WERI-Rb-1 (cell line): ENCODE results near the gene BUD31.
A peak's percentile ranks its signal among the peaks of the same experiment; 100 is the strongest.

Experiments
- DNase-seq: peaks from one replicate; pipeline ENCODE4 v3.0.0-alpha.2; 2020
- H3K27ac ChIP-seq: fragments of 250-450 bp; sonication (Bioruptor Pico); 2 replicates; pipeline ENCODE4 v1.5.1; 2020; ENCODE audit warnings: mild to moderate bottlenecking, moderate library complexity
- H3K27me3 ChIP-seq: fragments of 250-450 bp; sonication (Bioruptor Pico); 2 replicates; pipeline ENCODE4 v1.5.1; 2021; ENCODE audit warnings: mild to moderate bottlenecking, low read depth, moderate library complexity; ENCODE audit not compliant: insufficient read depth, severe bottlenecking
- H3K36me3 ChIP-seq: fragments of 250-450 bp; sonication (Bioruptor Pico); 2 replicates; pipeline ENCODE4 v1.5.1; 2020; ENCODE audit warnings: mild to moderate bottlenecking, moderate library complexity
- H3K4me3 ChIP-seq: 2 replicates; pipeline ENCODE4 v1.5.1; 2011; ENCODE audit warnings: low read depth, mild to moderate bottlenecking, control low read depth, low read length
- H3K9me3 ChIP-seq: fragments of 250-450 bp; sonication (Bioruptor Pico); 2 replicates; pipeline ENCODE4 v1.5.1; 2021; ENCODE audit warnings: mild to moderate bottlenecking, moderate library complexity; ENCODE audit not compliant: severe bottlenecking
- CTCF ChIP-seq: IDR thresholded peaks from 2 replicates; pipeline ENCODE4 v1.5.1; 2011; ENCODE audit warnings: low read depth, mild to moderate bottlenecking, control low read depth, inconsistent platforms, low read length

Gene BUD31

GRCh38 chr7:99390941-99391602 lies 17.7 kb upstream of the BUD31 start:
- no peak for DNase-seq
- H3K9me3 ChIP-seq: no peaks in the 10 kb centered on the region
- no peaks in the 10 kb centered on the region for H3K27me3 ChIP-seq
- H3K4me3 ChIP-seq: no peak overlapping the region
- TF ChIP-seq CTCF: no peak
- H3K27ac ChIP-seq: no peak overlapping the region
- H3K36me3 ChIP-seq: peaks cover 24% of the 10 kb centered on the region

GRCh38 chr7:99392046-99392445 lies 16.7 kb upstream of the BUD31 start:
- Histone ChIP-seq H3K27ac (no peak overlapping the region; the same call in 1 of the 2 replicates), H3K4me3 (peak overlapping the region; percentile 67), H3K9me3 (no peaks in the 10 kb centered on the region), H3K27me3 (no peaks in the 10 kb centered on the region), H3K36me3 (peaks cover 25% of the 10 kb centered on the region)
- TF ChIP-seq CTCF: no peak
- no peak for DNase-seq

GRCh38 chr7:99392659-99393354 lies 16.0 kb upstream of the BUD31 start:
- DNase-seq: peak; percentile 93
- Histone ChIP-seq H3K36me3 (peaks cover 33% of the 10 kb centered on the region), H3K27me3 (no peaks in the 10 kb centered on the region), H3K9me3 (no peaks in the 10 kb centered on the region), H3K4me3 (peak overlapping the region; percentile 67), H3K27ac (peak overlapping the region; percentile 78)
- no peak for TF ChIP-seq CTCF

GRCh38 chr7:99393355-99394187 lies 15.2 kb upstream of the BUD31 start:
- DNase-seq: peak; percentile 87
- peak overlapping the region; percentile 78 for H3K27ac ChIP-seq
- TF ChIP-seq CTCF: no peak
- H3K4me3 ChIP-seq: peak overlapping the region; percentile 67
- no peaks in the 10 kb centered on the region for H3K9me3 ChIP-seq
- peaks cover 40% of the 10 kb centered on the region for H3K36me3 ChIP-seq
- H3K27me3 ChIP-seq: no peaks in the 10 kb centered on the region

DNA sequence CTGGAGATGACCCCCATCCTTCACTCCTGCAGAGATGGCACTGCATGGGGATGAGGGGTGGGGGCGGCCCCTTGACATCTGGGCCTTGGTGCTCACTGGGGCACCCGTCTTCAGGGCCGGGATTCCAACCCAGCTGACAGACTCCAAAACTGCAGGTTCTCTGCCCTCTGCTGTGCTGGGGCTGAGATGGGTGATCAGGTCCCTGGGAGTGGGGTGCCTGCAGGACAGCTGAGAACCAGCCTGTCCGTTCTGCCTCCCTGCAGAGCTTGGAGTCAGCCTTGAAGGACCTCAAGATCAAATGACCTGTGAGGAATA lies 14.6 kb upstream of the BUD31 start:
- H3K36me3 ChIP-seq: peaks cover 46% of the 10 kb centered on the region
- DNase-seq: no peak
- no peaks in the 10 kb centered on the region for H3K27me3 ChIP-seq
- no peak overlapping the region for H3K4me3 ChIP-seq
- no peaks in the 10 kb centered on the region for H3K9me3 ChIP-seq
- H3K27ac ChIP-seq: no peak overlapping the region
- no peak for TF ChIP-seq CTCF
